ENCODE results near the gene CTIF.

DNA sequence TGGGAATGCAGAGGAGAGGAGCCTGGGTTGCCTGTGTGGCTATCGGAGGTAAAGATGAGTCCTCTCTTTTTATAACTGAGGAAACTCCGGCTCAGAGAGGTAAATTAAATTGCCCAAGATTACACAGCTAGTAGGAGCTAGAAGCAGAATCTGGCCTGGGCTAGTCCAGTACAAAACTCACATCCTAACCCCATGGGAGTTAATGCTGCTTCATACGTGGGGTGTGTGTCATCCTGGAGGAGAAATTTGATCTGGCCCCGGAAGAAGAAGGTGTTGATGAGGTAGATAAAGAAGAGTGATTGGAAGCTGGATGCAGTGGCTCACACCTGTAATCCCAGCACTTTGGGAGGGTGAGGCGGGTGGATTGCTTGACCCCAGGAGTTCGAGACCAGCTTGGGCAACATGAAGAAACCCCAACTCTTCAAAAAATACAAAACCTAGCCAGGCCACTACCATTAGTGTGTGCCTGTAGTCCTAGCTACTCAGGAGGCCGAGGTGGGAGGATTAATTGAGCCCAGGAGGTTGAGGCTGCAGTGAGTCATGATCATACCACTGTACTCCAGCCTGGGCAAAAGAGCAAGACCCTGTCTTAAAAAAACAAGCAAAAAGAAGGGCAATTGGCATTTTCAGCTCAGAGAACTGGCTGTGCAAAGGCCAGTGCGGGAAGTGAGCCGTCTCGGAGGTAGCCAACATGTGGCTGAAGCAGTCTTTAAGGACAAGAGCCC is 33.7 kb downstream of the CTIF start:
- TF ChIP-seq, protein P1, sequence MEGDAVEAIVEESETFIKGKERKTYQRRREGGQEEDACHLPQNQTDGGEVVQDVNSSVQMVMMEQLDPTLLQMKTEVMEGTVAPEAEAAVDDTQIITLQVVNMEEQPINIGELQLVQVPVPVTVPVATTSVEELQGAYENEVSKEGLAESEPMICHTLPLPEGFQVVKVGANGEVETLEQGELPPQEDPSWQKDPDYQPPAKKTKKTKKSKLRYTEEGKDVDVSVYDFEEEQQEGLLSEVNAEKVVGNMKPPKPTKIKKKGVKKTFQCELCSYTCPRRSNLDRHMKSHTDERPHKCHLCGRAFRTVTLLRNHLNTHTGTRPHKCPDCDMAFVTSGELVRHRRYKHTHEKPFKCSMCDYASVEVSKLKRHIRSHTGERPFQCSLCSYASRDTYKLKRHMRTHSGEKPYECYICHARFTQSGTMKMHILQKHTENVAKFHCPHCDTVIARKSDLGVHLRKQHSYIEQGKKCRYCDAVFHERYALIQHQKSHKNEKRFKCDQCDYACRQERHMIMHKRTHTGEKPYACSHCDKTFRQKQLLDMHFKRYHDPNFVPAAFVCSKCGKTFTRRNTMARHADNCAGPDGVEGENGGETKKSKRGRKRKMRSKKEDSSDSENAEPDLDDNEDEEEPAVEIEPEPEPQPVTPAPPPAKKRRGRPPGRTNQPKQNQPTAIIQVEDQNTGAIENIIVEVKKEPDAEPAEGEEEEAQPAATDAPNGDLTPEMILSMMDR (IDR thresholded peaks at IDR 0.05; ENCODE audit: low read length) = no peak
- no peak for TF ChIP-seq EZH2 (optimal IDR thresholded peaks at IDR 0.05; ENCODE audit: low read depth, low read length)

Data from MM.1S (cell line).